ENCODE data around the gene RASA2. TPM values are rescaled to one million over a fixed set of nuclear protein-coding genes. Genes with fewer than 3 reads are reported as not detected.

RASA2 gene
- total and polyA plus RNA-seq, 4 donors: 1.6 to 5.4 (median 4.6) TPM

DNA sequence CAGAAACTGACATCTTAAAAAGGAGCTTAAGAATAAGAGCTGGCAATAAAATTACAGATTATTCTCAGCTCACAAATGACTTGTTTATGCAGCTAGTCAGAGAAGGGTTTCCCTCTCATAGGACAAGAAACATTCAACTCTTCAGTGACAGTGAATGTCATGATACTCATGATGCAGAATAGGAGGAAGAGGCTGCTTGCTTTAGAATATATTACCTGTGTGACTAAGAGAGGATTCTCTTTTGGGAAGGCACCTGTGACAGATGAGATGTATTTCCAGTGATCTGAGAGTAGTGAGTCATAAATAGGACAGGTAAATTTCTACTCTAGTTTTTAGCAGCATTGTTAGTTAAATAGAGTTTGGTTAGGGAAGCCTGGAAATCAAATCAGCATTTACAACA is 39.9 kb downstream of the RASA2 start:
- peaks cover 0 to 13% (median 10%) of the 10 kb centered on the region in 4 donors for H3K4me1 ChIP-seq (ENCODE audit: control insufficient read depth in 4 of 4, insufficient read depth in 4 of 4, low read length in 3 of 4)
- TF ChIP-seq RXRA (IDR thresholded peaks at IDR 0.05) (no peak), RAD21 (IDR thresholded peaks at IDR 0.05) (no peak), FOXA2 (IDR thresholded peaks at IDR 0.05) (no peak), EGR1 (IDR thresholded peaks at IDR 0.05; ENCODE audit: low read depth in 2 of 2) (no peak), YY1 (IDR thresholded peaks at IDR 0.05) (no peak), ATF3 (IDR thresholded peaks at IDR 0.05) (no peak), GABPA (IDR thresholded peaks at IDR 0.05 in 1 of 2, conservative IDR thresholded peaks at IDR 0.05 in 1 of 2) (no peak), HNF4G (IDR thresholded peaks at IDR 0.05) (no peak), HNF4A (conservative IDR thresholded peaks at IDR 0.05) (no peak), SP1 (IDR thresholded peaks at IDR 0.05) (no peak), NR2F2 (IDR thresholded peaks at IDR 0.05) (no peak), JUND (IDR thresholded peaks at IDR 0.05) (no peak), TAF1 (conservative IDR thresholded peaks at IDR 0.05) (no peak), FOXA1 (IDR thresholded peaks at IDR 0.05) (no peak)
- TF ChIP-seq, protein P1, sequence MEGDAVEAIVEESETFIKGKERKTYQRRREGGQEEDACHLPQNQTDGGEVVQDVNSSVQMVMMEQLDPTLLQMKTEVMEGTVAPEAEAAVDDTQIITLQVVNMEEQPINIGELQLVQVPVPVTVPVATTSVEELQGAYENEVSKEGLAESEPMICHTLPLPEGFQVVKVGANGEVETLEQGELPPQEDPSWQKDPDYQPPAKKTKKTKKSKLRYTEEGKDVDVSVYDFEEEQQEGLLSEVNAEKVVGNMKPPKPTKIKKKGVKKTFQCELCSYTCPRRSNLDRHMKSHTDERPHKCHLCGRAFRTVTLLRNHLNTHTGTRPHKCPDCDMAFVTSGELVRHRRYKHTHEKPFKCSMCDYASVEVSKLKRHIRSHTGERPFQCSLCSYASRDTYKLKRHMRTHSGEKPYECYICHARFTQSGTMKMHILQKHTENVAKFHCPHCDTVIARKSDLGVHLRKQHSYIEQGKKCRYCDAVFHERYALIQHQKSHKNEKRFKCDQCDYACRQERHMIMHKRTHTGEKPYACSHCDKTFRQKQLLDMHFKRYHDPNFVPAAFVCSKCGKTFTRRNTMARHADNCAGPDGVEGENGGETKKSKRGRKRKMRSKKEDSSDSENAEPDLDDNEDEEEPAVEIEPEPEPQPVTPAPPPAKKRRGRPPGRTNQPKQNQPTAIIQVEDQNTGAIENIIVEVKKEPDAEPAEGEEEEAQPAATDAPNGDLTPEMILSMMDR (IDR thresholded peaks at IDR 0.05; ENCODE audit: low read depth, low read length, missing input control): no peak
- TF ChIP-seq, protein P2, sequence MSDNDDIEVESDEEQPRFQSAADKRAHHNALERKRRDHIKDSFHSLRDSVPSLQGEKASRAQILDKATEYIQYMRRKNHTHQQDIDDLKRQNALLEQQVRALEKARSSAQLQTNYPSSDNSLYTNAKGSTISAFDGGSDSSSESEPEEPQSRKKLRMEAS (IDR thresholded peaks at IDR 0.05): no peak
- TF ChIP-seq, protein P3, sequence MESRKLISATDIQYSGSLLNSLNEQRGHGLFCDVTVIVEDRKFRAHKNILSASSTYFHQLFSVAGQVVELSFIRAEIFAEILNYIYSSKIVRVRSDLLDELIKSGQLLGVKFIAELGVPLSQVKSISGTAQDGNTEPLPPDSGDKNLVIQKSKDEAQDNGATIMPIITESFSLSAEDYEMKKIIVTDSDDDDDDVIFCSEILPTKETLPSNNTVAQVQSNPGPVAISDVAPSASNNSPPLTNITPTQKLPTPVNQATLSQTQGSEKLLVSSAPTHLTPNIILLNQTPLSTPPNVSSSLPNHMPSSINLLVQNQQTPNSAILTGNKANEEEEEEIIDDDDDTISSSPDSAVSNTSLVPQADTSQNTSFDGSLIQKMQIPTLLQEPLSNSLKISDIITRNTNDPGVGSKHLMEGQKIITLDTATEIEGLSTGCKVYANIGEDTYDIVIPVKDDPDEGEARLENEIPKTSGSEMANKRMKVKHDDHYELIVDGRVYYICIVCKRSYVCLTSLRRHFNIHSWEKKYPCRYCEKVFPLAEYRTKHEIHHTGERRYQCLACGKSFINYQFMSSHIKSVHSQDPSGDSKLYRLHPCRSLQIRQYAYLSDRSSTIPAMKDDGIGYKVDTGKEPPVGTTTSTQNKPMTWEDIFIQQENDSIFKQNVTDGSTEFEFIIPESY (IDR thresholded peaks at IDR 0.05): no peak
- TF ChIP-seq, protein P4, sequence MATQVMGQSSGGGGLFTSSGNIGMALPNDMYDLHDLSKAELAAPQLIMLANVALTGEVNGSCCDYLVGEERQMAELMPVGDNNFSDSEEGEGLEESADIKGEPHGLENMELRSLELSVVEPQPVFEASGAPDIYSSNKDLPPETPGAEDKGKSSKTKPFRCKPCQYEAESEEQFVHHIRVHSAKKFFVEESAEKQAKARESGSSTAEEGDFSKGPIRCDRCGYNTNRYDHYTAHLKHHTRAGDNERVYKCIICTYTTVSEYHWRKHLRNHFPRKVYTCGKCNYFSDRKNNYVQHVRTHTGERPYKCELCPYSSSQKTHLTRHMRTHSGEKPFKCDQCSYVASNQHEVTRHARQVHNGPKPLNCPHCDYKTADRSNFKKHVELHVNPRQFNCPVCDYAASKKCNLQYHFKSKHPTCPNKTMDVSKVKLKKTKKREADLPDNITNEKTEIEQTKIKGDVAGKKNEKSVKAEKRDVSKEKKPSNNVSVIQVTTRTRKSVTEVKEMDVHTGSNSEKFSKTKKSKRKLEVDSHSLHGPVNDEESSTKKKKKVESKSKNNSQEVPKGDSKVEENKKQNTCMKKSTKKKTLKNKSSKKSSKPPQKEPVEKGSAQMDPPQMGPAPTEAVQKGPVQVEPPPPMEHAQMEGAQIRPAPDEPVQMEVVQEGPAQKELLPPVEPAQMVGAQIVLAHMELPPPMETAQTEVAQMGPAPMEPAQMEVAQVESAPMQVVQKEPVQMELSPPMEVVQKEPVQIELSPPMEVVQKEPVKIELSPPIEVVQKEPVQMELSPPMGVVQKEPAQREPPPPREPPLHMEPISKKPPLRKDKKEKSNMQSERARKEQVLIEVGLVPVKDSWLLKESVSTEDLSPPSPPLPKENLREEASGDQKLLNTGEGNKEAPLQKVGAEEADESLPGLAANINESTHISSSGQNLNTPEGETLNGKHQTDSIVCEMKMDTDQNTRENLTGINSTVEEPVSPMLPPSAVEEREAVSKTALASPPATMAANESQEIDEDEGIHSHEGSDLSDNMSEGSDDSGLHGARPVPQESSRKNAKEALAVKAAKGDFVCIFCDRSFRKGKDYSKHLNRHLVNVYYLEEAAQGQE (IDR thresholded peaks at IDR 0.05): no peak
- DNase-seq (ENCODE audit: low spot score): no peak

More for the DNA sequence above, 39.9 kb downstream of the RASA2 start:
- no peaks in the 10 kb centered on the region for H3K9me3 ChIP-seq (ENCODE audit: control insufficient read depth in 4 of 4, low read length in 3 of 4)
- no peak overlapping the region for H3K4me3 ChIP-seq (ENCODE audit: low read depth in 1 of 3, low read length in 3 of 3)
- H3K36me3 ChIP-seq (ENCODE audit: control insufficient read depth in 4 of 4, insufficient read depth in 3 of 4, low read depth in 1 of 4, low read length in 3 of 4): peaks cover 0 to 3% (median under 1%) of the 10 kb centered on the region in 4 donors
- no peaks in the 10 kb centered on the region for H3K27me3 ChIP-seq (ENCODE audit: control insufficient read depth in 4 of 4, insufficient read depth in 4 of 4, low read length in 3 of 4)
- no peak overlapping the region for H3K27ac ChIP-seq (ENCODE audit: low read depth in 1 of 2, low read length in 2 of 2)
- H3K9ac ChIP-seq (ENCODE audit: low read depth in 1 of 2, low read length in 2 of 2): no peak overlapping the region
